GM21447 (cell line): ENCODE measurements around the gene MAJIN.

Experiments
- ATAC-seq: cut with Tn5 transposase; IDR thresholded peaks from one replicate; pipeline ENCODE4 v1.9.1; 2021; ENCODE audit not compliant: unreplicated experiment

Gene MAJIN

DNA sequence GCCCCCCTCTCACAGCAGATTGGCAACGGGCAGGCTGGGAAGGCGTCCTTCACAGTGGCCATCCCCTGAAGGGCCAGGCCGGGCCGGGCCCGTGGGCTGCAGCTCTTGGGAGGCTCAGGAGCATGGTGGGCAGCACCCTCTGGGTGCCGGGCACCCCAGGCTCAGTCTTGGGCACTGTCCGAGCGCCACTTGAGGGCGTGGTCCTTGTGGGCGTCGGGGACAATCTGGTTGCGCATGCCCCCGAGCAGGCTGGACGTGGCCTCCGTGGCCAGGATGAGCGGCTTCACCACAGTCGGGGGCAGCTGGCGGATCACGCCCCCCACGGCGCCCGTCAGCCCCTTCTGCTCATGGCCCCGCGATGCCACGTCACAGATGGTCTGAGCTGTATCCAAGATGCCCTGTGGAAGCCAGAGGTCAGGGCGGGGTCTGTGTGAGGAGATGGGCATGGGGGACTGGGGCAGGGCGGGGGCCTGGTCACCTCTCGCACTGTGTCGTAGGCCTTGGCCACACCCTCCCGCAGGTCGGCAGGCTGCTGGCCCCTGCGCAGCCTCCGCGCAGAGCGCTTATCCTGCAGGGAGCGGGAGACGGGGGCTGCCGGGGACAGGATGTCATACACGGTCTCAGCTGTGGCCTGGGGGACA lies 77.0 kb downstream of the MAJIN start:
- no peak for ATAC-seq

DNA sequence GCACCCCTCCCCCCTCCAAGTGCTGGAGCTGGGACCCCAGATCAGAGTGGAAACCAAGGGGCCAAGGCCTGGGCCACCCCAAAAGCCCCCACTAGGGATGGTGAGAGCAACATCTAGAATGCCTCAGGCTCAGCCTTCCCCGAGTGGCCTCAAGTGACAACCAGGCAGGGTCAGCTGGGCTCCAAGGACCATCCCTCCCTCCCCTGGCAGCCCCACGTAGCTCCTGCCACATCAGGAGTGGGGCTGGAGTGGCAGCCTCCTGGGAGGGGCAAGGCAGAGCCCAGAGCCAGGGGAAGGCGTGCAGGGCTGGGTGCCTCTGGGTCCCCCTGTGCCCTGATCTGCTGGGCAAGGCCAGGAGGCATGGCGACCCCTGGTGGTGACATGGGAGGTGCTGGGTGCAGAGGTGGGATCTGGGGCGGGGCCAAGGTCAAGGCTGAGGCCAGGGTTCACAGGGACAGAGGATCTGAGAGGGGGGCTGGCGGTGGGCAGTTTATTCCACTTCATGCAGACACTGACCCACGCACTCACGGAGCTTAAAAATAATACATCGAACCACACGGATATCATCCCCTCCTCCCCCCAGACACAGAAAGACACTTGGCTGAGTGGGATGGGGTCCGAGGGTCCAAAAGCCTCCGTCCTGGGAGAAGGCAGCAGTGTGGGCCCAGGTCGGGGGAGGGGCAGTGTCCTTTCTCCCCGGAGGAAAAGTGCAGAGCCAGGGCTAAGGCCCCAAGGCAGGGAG lies 77.7 kb downstream of the MAJIN start:
- ATAC-seq, result peak; percentile 80

DNA sequence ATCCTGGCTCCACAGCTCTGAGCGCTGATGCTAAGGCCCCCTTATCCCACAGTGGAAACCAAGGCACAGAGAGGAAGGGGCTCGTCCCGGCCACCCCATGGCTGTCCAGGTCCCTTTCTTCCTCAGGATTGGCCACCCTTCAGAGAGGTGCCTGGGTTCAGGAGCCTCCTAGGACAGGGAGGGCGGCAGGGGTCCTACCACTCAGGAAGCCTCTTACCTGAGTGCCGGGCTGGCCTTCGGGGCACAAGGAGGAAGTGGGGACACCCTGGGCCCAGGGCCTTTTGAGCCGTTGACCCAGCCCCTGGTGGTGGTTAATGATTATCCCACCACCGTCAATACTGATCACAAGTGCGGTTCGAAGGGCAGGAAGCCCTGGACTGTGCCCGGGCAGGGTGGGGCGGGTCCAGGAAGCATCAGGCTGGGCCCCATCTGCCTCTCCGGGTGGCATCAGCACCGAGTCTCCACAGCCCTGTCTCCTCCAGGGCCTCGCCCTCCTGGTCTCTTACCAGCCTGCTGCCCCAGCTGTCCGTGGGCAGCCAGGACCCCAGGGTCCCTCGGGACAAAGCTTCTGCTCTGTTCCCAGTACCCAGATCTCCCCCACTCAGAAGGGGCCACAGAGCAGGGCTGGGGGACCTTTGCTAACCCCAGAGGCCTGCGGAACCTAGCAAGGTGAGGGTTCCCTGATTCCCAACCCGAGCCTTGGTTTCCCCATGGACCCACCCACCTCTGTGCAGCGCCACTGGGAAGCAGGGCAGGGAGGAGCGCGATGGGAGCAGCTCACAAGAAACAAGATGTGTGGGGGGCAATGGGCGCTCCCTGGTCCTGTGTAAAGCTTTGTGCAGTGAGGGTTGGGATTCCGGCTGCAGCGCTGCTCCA lies 78.5 kb downstream of the MAJIN start:
- ATAC-seq, result no peak

DNA sequence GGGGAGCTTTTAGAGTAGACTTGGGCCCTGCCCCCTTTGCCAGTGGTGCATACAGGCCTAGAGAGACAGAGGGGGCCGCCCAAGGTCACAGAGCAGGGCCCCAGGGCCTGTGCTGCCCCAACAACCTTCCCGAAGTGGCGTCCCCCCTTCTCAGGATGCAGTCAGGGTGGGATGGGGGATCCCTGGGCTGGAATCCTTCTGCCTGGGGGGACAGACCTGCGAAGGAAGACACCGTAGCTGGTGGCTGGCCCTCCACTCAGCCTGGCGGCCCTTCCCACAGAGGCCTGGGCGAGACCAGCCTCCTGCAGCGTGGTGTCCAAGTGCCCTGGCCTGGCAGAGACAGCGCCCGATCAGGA lies 79.1 kb downstream of the MAJIN start:
- no peak for ATAC-seq

DNA sequence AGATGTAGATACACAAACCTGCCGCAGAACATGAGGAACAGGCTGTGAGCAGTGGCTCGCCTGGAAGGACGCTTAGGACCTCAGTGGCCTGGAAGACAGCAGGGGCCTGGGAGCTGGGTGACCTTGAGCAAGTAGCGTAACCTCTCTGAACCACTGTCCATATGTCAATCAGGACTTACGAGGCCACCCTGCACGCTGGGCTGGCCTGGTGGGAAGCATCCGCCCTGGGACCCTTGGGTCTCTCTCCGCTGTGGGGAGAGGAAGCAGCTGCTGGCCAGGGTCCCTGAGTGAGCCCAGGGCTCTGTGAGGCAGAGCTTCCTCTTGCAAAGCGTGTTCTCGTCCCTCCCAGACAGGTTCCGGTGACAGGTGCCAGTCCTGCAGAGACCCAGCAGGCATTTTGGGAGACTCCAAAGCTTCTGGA lies 79.5 kb downstream of the MAJIN start:
- no peak for ATAC-seq

DNA sequence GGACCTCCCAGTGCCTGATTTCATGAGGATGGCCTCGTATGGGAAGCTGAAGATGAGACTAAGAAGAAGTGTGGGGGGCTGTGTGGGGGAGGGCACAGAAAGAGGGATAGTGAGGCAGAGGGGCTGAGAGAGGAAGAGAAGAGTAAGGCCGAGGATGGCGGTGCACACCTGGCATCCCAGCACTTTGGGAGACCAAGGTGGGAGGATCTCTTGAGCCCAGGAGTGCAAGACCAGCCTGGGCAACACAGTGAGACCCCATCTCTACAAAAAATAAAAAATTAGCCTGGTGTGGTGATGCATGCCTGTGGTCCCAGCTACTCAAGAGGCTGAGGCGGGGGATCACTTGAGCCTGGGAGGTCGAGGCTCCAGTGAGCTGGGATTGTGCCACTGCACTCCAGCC lies 80.0 kb downstream of the MAJIN start:
- no peak for ATAC-seq

DNA sequence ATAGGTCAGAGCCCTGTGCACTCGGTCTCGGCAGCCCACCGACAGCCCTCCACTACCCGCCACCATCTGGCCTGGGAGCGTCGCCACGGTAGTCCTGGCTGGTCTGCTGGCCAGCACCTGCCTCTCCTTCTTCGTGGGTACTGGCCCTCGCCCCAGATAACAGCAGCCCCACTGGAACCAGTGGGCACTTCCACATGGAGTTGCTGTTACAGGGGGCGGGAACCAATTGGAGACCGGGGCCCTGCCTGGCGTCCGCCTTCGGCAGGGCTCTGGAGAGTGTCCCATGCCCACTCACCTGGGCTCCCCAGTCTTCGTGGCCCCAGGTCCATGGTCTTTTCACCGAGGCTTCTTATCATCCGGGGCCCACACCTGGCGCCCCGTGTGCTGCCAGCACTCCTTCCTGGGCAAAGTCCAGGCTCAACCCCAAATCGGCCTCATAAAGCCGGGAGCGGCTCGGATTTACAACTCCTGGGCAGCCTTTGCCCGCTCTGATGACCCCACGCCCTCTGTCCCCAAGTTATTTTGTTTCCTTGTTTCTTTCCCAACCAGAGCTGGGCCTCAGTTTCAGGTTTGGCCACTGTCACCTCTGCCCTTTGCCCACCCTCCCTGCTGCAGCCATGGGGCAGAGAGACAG lies 80.6 kb downstream of the MAJIN start:
- no peak for ATAC-seq

DNA sequence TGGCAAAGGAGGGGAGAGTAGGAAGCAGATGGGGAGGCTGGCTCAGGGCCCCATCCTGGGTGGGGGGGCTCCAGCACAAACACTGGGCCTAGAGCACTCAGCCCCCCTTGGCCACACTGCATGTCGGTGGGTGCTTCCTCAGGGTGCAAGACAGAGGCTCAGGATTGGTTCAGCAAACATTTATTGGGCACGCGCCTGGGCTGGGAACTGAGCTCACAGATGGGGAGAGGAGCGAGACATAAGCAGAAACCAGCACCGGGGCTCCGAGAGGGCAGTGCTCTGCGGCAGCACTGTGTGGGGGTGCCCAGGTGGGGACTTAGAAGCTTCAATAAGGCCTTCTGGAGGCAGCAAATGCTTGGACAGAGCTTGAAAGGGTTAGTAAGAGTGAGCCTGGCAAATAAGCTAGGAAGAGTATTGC lies 81.4 kb downstream of the MAJIN start:
- ATAC-seq, result no peak

DNA sequence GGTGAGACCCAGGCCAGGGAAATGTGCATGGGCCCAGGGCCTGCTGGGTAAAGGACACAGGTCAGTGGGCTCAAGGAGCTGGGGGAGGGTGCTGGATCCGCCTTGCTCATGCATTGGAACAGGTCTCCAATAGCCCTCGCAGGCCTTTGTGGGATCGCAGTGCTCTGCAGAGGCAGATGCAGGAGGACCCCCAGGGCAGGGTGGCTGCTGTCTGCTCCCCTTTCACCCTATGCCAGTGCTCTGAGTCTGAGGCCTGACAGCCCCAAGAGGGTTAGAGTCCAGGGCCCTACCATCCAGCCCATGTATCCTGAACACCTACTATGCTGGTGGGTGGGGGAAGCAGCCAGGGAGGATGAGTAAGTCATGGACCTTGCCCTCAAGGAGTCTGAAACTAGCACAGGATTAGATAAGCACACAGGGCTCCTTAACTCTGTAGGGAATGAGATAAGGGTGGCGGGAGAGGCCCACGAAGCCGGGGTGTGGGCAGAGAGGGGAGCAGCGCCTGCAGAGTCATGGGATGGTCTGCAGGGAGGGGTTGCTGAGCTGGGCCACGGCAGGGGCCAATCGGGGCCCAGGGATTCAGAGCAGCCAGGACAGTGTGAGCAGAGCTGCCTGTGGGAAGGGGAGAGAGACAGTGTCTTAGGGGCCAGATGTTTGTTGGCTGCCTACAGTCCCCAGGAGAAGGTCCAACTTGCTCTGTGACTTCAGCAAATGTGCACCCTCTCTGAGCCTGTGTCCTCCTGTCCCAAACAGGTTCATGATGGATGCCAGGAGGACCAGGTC lies 83.0 kb downstream of the MAJIN start:
- no peak for ATAC-seq

DNA sequence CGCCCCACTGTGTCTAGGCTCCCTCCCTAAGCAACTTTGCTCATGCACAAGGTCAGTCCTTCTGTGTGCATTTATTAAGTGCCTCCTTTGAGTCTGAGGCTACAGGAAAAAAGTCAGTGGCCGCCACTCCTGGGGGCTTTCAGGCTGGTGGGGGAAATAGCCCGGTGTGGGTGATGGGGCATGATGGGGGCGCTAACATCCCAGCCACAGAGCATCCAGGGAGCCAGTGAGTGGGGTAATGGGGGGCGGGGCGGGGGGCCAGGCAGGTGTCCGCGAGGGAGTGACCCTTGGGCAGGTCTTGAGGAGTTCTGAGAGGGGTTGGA lies 83.5 kb downstream of the MAJIN start:
- no peak for ATAC-seq
